Measurements from ENCODE around the gene STAT2.
"Not testable (repeated sequence)": the region's sequence is repeated elsewhere in the genome, so short reads cannot be mapped to it uniquely, and the experiment has no call there.

Gene STAT2

DNA sequence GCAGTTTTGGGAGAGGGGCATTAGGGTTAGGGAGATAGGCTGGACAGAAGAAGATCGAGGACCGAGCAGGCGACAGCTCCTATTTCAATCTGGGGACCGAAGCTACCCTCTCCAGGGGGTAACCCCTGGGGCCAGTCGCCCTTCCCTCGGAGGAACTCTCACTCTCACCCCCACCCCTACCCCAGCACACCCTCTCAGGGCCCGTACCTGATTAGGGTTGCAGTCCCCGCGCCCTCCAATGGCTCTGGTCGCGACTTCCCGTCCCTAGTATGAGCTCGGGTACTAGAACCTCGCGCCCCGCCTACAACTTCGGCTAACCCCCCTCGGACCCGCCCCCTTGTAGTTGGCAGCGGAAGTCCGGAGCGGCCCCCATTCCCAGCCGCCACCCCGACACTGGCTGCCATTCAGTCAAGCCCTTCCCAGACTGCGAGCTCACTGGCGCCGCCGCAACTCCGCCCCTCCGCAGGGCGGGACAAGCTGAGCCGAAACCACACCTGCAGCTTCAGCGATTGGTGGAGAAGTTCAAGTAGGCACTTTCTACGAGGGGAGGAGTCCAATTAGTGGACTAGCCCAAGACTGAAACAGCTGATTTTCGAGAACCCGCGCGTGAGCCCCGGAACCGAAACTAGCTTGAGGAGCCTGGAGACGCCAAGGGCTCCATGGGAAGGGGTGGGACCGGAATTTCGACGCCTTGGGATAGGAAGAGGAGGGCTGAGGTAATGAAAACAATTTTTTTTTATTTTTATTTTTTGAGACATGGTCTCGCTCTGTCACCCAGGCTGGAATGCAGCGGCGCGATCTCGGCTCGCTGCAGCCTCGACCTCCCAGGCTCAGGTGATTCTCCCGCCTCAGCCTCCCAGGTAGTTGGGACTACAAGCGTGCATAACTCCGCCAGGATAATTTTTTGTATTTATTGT, at the start of gene STAT2:
STAT2 (minus strand) TSS at position 257 of the 917 bp plus-strand sequence. CDS start 3,536 bp downstream, outside the sequence.
- peak; percentile 98 for DNase-seq

DNA sequence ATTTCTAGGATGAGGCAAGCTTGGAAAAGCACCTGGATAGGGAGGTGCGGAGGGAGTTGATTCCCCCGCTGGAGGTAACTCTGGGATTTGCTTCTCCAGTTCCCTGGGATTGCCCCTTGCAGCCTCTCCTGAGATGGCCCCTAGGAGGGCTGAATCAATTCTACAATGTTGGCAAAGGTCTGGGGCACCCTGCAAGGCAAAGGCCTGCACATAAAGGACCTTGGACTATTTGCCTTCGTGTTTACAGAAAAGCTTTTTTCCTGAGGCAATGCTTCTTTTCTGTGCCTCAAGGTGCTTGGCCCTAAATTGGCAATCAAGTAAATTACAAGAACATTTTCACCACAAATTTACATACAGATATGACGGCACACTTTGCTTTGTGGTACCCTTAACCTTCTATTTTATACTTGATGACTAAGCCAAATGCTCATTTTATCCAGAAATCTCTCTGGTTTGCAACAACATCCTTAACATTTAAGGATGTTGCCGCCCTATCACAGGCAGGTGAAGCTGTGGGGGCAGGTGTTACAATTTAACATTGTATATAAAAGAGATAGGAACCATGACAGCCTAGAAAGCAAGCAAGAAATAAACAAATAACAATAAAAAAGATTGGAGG, 49.0 kb upstream of the STAT2 start:
- no peak for DNase-seq

DNA sequence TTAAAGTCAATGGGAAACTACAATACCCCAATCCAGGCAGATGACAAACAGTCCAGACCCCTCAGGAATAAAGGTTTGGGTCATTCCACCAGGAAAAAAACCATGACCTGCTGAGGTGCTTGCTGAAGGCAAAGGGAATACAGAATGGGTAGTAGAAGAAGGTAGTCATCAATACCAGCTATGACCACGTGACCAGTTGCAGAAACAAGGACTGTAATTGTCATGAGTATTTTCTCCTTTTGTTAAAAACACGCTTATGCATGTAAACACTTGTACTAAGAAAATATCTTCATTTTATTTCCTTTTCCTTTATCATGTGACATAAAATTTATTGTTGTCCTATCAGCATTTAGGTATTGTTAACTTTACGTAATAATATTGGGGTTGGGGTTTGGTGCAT, 44.3 kb upstream of the STAT2 start:
- not testable (repeated sequence) for DNase-seq

DNA sequence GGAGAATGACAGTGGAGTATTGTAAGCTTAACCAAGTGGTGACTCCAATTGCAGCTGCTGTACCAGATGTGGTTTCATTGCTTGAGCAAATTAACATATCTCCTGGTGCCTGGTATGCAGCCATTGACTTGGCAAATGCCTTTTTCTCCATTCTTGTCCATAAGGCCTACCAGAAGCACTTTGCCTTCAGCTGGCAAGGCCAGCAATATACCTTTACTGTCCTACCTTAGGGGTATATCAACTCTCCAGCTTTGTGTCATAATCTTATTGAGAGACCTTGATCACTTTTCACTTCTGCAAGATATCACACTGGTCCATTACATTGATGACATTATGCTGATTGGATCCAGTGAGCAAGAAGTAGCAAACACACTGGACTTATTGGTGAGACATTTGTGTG, 41.7 kb upstream of the STAT2 start:
- DNase-seq = not testable (repeated sequence)

DNA sequence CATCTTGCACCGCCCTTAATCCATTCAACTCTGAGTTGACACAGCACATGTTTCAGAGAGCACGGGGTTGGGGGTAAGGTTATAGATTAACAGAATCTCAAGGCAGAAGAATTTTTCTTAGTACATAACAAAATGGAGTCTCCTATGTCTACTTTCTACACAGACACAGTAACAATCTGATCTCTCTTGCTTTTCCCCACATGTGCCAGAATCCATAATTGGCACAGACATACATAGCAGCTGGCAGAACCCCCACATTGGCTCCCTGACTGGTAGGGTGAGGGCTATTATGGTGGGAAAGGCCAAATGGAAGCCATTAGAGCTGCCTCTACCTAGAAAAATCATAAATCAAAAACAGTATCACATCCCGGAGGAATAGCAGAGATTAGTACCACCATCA, 41.2 kb upstream of the STAT2 start:
- not testable (repeated sequence) for DNase-seq

DNA sequence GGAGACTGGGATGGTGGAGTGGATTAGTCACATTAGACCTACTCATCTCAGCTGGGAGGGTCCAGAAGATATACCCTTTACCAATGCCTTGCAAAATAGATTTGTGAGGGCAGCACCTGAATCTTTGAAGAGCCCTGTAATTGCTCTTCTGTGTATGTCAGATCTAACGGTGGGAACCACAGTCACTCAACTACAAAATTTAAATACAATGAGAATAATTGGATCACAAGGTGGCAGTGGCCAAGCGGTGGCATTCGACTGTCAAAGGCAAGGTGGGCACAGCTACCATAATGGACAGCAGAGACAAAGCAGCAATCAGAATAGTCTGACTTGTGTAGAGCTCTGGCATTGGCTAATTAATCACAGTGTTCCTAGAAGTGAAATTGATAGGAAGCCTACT, 39.6 kb upstream of the STAT2 start:
- not testable (repeated sequence) for DNase-seq

DNA sequence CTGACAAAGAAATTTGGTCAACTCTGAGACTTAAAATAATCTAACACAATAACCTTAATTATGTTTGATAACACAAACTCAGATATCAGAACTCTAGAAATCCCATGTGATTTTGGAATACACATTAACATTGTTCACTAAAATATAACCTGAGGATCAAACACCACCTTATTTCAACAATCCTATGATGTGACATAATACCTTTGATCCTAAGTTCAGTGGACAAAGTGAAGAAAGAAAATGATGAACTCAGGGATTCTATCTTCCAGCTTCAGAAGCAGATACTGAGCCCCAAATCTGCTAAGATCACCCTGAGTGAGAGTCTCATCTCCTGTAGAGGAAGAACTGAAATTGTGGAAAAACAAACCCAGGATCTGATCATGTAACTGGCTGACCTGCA, 38.4 kb upstream of the STAT2 start:
- DNase-seq = no peak

DNA sequence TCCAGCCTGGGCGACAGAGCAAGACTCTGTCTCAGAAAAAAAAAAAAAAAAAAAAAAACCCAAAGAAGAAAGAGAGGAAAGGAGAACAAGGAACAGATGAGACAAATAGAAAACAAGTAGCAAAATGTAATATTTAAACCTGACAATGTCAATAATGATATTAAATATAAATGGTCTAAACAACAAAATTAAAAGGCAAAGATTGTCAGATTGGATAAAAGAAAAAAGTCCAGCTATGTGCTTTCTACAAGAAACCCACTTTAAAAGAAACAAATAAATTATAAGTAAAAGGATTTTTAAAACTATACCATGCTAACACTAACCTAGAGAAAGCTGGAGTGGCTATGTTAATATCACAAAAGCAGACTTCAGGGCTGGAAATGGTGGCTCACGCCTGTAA, 32.4 kb upstream of the STAT2 start:
- DNase-seq = no peak

DNA sequence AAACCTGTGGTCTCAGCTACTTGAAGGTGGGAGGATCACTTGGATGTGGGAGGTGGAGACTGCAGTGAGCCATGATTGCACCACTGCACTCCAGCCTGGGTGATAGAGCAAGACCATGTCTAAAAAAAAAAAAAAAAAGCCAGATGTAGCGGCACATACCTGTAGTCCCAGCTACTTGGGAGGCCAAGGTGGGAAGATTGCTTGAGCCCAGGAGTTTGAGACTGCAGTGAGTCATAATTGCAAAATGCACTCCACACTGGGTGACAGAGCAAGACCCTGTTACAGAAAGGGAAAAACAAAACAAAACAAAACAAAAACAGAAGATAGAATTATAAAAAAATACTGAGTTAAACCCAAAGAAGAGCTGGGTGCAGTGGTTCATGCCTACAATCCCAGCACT, 31.8 kb upstream of the STAT2 start:
- DNase-seq = no peak

DNA sequence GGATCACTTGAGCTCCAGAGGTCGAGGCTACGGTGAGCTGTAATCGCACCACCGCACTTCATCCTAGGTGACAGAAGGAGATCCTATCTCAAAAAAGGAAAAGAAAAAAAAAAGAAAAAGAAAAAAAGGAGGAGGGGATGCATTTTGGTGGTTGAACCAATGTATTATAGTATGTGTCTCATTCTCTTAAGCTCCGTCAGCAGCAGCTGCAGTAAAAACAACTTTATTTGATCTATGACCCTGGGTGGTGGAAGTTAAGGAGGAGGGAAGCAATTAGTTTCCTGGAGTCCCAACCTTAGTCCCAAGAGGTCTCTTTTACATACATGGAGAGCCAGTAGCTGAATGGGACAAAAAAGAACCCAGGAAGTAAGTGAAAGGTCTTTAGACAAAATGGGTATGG, 29.5 kb upstream of the STAT2 start:
- no peak for DNase-seq

DNA sequence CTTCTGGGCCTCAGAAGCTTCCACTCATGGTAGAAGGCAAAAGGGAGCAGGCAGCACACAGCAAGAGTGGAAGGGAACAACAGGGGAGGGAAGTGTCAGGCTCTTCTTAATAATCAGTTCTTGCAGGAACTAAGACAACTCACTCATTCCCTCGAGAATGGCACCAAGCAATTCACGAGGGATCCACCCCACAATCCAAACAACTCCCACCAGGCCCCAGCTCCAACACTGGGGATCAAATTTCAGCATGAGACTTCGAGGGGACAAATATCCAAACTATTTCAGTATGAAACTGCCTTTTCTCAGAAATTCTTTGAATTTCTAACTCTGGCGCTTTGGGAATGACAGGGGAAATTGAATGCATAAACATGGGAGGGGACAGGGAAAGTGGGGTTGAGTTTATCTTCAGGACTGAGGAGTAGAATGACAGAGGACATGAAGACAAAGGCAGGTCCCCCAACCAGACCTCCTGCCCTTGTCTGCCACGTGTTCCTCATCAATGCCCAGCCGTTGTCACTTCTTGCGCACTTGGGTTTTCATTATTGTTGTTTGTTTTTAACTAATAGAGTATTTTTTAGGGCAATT, 27.3 kb upstream of the STAT2 start:
- no peak for DNase-seq

DNA sequence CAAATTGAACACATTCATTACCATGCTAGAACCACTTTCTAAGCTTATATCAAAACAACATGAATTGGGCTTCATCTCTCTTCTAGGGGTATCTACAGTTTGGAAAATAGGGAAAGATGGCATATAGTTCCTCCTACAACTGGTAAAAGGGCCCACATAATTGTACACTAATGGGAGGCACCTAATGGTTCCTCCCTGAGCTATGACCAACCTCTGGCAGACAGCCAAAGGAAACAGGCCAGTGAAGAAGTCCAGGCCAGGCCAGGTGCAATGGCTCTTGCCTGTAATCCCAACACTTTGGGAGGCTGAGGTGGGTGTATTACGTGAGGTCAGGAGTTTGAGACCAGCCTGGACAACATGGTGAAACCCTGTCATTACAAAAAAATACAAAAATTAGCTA, 26.0 kb upstream of the STAT2 start:
- DNase-seq = no peak

DNA sequence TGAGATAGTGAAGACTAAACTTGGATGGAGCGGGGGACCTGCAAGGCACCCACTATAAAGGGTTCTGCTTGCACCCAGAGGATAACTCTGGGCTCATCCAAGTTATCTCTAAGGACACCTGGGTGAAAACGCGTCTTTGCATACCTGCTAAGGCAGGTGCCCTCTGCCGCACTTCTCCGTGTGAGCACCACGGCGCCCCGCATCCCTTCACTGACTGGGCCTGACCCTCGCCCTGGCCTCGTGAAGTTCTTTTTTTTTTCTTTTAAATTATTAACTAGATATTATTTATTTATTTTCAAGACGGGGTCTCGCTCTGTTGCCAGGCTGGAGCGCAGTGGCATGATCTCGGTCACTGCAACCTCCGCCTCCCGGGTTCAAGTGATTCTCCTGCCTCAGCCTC, 22.7 kb upstream of the STAT2 start:
- DNase-seq = no peak

DNA sequence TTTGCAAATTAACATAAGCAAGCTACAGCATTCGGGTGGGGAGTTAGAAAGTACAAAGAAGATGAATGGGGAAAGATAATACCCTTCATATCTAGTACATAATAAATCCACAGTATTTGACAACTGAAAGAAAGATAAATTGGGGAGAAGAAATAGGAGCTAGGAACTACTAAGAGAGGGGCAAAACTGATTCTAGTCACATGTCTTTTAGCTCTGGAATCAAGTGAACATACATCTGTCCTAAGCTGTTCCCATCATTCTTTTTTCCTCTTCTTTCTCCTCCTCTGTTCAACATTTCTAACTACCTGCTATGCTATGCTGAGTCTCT, 18.0 kb upstream of the STAT2 start:
- DNase-seq = no peak

DNA sequence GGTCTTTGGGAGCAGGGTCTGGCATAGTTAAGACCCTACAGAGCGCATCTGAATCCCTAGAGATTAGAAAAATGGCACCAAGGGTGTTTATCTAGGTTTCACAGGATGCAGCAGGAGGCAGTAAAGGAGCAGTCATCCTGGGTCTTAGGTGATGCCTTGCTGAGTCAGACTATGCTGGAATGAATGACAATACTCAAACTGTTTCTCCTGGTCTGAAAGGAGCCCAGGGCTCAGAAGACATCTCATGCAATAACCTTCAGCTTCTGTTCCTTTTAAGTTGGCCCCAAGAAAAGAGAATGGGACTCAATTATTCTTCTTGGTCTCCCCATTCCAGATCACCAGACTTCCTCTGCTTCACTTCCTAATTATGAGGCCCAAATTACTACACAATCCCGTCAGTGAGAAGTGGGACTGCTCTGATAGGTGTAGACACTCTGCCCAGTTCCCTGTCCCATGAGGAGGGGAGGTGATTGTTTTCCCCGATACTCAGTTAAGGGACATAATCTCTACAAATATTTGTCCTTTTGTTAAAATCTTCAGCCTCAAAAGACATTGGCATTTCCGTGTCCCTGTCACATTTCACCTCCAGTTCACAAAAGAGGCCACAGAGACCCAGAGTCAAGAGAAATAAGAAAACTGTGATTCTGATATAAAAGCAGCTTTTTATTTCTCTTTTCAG, 17.5 kb upstream of the STAT2 start:
- no peak for DNase-seq

DNA sequence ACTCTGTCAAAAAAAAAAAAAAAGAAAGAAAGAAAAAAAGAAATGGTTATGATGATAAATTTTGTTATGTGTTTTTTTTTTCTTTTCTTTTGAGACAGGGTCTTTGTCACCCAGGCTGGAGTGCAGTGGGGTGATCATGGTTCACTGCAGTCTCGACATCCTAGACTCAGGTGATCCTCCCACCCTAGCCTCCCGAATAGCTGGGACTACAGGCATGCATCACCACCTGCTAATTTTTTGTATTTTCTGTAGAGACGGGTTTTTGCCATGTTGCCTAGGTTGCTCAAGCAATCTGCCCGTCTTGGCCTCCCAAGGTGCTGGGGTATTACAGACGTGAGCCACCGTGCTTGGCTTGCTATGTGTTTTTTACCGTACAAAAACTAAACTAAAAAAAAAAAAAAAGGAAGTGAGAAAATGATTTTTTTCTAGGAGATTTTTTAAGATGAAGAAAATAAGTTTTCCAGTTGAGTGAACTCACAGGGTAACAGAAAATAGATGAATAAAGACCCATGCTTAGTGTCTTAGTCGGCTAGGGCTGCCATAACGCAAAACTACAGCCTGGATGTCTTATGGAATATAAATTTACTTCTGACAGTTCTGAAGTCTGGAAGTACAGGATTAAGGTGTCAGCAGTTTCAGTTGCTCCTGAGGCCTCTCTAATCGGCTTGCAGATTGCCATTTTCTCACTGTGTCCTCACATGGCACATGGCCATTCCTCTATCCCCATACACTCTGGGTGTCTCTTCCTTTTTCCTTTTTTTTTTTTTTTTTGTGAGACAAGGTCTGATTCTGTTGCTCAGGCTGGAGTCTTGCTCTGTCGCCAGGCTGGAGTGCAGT, 15.9 kb upstream of the STAT2 start:
- no peak for DNase-seq

DNA sequence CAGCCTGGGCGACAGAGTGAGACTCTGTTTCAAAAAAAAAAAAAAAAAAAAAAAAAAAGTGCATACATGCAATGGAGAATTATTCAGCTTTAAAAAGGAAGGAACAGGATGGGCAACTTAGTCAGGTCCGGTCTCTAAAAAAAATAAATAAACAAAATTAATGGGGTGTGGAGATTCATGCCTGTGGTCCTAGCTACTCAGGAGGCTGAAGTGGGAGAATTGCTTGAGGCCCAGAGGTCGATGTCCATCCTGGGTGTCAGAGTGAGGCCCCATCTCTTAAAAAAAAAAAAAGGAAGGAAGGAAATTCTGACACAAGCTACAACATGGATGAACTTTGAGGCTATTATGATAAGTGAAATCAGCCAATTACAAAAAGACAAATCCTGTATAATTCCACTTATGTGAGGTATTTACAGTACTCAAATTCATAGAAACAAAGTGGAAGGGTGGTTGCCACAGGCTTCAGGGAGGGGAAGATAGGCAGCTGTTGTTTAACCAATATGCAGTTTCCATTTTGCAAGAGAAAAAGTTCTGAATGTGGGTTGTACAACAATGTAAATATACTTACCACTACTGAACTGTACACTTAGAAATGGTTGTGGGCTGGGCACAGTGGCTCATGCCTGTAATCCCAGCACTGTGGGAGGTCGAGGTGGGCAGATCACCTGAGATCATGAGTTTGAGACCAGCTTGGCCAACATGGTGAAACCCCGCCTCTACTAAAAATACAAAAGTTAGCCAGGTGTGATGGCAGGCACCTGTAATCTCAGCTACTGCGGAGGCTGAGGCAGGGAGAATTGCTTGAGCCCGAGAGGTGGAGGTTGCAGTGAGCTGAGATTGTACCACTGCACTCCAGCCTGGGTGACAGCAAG, 15.1 kb upstream of the STAT2 start:
- DNase-seq = no peak

DNA sequence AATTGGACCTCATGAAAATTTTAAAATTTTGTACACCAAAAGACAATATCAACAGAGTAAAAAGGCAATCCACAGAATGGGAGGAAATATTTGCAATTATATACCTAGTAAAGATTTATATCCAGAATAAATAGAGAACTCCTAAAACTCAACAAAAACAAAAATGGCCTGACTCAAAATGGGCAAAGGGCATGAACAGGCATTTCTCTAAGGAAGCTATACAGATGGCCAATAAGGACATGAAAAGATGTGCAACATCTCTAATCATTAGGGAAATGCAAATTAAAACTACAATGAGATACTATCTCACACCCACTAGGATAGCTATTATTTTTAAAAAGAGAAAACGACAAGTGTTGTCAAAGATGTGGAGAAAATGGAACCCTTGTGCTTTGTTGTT, 13.6 kb upstream of the STAT2 start:
- no peak for DNase-seq

DNA sequence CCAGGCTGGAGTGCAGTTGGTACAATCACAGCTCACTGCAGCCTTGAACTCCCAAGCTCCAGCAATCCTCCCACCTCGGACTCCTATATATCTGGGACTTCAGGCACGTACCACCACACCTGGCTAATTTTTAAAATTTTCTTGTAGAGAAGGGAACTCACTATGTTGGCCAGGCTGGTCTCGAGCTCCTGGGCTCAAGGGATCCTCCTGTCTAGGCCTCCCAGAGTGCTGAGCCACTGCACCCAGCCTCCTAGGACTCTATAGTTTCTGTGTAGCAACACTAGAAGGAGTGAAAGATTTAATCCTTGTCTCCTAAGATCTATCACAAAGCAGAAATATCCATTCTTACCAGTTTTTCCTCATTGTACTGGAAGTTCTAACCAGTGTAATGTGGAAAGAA, 7.0 kb upstream of the STAT2 start:
- DNase-seq = no peak

DNA sequence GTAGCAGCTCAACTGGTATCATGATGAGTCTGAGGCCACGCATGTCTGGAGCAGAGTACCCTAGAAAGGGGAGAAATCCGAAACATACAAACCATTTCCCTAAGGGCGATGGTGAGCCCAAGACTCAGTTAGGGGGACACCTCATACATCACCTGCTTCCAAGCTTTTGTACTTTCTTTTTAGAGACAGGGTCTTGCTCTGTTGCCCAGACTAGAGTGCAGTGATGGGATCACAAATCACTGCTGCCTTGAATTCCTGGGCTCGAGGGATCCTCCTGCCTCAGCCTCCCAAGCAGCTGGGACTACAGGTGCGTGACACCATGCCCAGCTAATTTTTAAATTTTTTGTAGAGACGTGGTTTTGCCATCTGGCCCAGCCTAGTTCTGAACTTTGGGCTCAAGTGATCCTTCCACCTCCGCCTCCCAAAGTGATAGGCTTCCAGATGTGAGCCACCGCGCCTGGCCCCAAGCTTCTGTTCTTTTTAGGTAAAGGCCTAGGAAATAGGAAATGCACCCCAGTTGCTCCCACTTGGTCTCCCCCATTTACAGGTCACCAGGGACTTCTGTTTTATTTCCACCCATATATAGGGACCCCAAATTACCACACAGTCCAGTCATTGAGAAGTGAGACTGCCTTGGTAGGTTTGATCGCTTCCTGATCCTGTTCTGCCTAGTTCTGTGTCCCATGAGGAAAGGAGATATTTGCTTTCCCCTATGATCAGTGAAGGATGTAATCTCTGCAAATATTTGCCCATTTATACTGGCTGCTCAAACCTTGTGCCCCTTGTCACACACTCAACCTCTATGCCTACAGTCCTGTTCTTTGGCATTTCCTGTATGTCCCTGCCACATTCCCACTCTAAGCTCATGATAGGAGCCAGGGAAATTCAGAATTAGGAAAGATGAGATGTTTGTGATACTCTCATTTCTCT, 2.5 kb upstream of the STAT2 start, which contains the start of gene APOF:
APOF (minus strand) TSS at position 728 of the 930 bp plus-strand sequence; CDS start at position 616, 112 bp downstream.
- no peak for DNase-seq
